Mucosa of rectum (tissue), 2 donors: Measurements from ENCODE around the gene AGBL1.

Experiments
- H3K27ac ChIP-seq, 2 donors: one replicate each; pipeline ENCODE4 v1.7.0; 2013; ENCODE audit warnings: inconsistent platforms in 2 of 2, low read depth in 2 of 2, low read length in 2 of 2
- H3K27me3 ChIP-seq, 2 donors: one replicate each; pipeline ENCODE4 v1.7.0; 2013; ENCODE audit warnings: low read length in 2 of 2; ENCODE audit not compliant: control insufficient read depth in 2 of 2, insufficient read depth in 2 of 2
- H3K36me3 ChIP-seq, 2 donors: one replicate each; pipeline ENCODE4 v1.7.0; 2013; ENCODE audit warnings: low read length in 2 of 2; ENCODE audit not compliant: control insufficient read depth in 2 of 2, insufficient read depth in 2 of 2
- H3K4me1 ChIP-seq, 2 donors: one replicate each; pipeline ENCODE4 v1.7.0; 2013; ENCODE audit warnings: low read length in 2 of 2, mild to moderate bottlenecking in 1 of 2; ENCODE audit not compliant: control insufficient read depth in 2 of 2, insufficient read depth in 2 of 2
- H3K4me3 ChIP-seq, 2 donors: one replicate each; pipeline ENCODE4 v1.7.0; 2013; ENCODE audit warnings: low read length in 2 of 2
- H3K9ac ChIP-seq, 2 donors: one replicate each; pipeline ENCODE4 v1.7.0; 2013; ENCODE audit warnings: low read length in 2 of 2, low read depth in 1 of 2, mild to moderate bottlenecking in 1 of 2
- H3K9me3 ChIP-seq, 2 donors: one replicate each; pipeline ENCODE4 v1.7.0; 2013; ENCODE audit warnings: low read length in 2 of 2; ENCODE audit not compliant: control insufficient read depth in 2 of 2
- donor health status: healthy.
- donor health status: Normal muscosa, but diverticular disease.

Gene AGBL1

GRCh38 chr15:86125775-86126174 is 46.1 kb downstream of the AGBL1 start:
- Histone ChIP-seq H3K27me3 (no peaks in the 10 kb centered on the region), H3K9me3 (no peaks in the 10 kb centered on the region), H3K9ac (no peak overlapping the region)

DNA sequence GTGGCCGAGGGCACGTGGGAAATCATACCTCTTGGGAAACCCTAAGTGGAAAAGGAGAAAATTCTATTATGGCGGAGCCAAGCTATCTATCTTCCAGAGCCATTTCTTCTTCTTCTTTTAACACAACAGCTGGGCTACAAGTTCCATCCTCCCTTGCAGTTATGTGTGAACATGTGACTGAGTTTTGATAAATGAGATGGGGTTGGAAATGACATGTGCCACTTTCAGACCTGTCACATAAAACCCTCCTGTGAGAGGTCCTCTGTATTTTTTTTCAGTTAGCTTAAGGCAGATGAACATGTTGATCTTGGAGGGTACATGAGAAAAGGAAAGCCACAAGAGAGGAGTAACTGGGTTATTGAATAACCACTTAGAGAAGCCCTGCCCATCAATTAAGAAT is 47.9 kb downstream of the AGBL1 start:
- H3K27ac ChIP-seq, result no peak overlapping the region
- H3K9me3 ChIP-seq, result no peaks in the 10 kb centered on the region
- H3K4me1 ChIP-seq, result no peaks in the 10 kb centered on the region
- no peak overlapping the region for H3K9ac ChIP-seq
- no peaks in the 10 kb centered on the region for H3K36me3 ChIP-seq
- H3K27me3 ChIP-seq, result no peaks in the 10 kb centered on the region
- no peak overlapping the region for H3K4me3 ChIP-seq

More at GRCh38 chr15:86125775-86126174, 46.1 kb downstream of the AGBL1 start:
- H3K4me1 ChIP-seq, result no peaks in the 10 kb centered on the region
- no peak overlapping the region for H3K27ac ChIP-seq
- no peak overlapping the region for H3K4me3 ChIP-seq
- no peaks in the 10 kb centered on the region for H3K36me3 ChIP-seq

GRCh38 chr15:86135041-86135440 is 55.4 kb downstream of the AGBL1 start:
- no peak overlapping the region for H3K9ac ChIP-seq
- H3K36me3 ChIP-seq, result no peaks in the 10 kb centered on the region
- H3K9me3 ChIP-seq, result no peaks in the 10 kb centered on the region

GRCh38 chr15:86136861-86137260 is 57.2 kb downstream of the AGBL1 start:
- Histone ChIP-seq H3K36me3 (no peaks in the 10 kb centered on the region), H3K9me3 (no peaks in the 10 kb centered on the region), H3K27me3 (no peaks in the 10 kb centered on the region), H3K27ac (no peak overlapping the region), H3K9ac (no peak overlapping the region), H3K4me1 (no peaks in the 10 kb centered on the region), H3K4me3 (no peak overlapping the region)

More at GRCh38 chr15:86135041-86135440, 55.4 kb downstream of the AGBL1 start:
- H3K27ac ChIP-seq, result no peak overlapping the region
- H3K4me3 ChIP-seq, result no peak overlapping the region
- no peaks in the 10 kb centered on the region for H3K27me3 ChIP-seq
- H3K4me1 ChIP-seq, result no peaks in the 10 kb centered on the region

DNA sequence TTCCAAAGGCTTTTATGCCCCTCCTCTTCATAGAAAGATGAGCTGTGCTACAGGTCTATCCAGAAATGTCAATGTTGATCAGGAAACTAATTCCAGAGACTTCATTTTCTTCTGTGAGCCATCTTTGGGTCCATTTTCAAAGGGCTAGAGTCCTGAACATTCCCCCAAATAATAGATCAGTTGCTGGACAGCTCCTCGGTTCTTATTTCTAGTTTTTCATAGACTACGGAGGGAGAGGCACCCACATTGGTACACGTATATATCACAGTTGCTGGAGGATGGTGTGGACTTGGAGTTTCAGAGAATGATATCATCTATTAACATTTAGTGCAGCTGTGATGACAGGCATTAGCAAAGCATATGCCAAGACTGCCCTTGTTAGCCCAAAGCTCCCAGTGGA is 59.1 kb downstream of the AGBL1 start:
- H3K4me1 ChIP-seq, result no peaks in the 10 kb centered on the region
- H3K36me3 ChIP-seq, result no peaks in the 10 kb centered on the region
- H3K27ac ChIP-seq, result no peak overlapping the region
- H3K27me3 ChIP-seq, result no peaks in the 10 kb centered on the region
- H3K9ac ChIP-seq, result no peak overlapping the region
- no peak overlapping the region for H3K4me3 ChIP-seq
- no peaks in the 10 kb centered on the region for H3K9me3 ChIP-seq

DNA sequence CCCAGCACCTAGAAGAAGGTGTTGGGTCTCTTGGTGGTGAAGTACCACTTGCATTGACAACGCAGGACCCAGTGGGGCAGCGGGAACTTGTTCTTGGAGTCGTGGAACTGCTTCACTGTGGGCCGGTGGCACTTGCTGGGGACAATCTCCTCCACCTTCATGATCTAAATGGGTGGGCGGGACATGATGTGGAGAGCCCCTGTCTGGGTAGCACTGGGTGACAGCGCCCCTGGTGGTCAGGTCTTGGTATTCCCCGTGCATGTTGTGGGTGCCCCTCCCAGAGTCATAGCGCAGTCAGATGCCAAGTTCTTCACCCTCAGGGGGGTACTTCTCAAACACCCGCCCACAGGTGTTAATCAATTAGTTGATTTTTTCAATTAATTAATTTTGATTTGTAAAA is 60.2 kb downstream of the AGBL1 start:
- H3K27ac ChIP-seq, result no peak overlapping the region
- no peaks in the 10 kb centered on the region for H3K9me3 ChIP-seq
- H3K4me1 ChIP-seq, result no peaks in the 10 kb centered on the region
- H3K9ac ChIP-seq, result no peak overlapping the region
- no peaks in the 10 kb centered on the region for H3K36me3 ChIP-seq
- H3K27me3 ChIP-seq, result no peaks in the 10 kb centered on the region
- H3K4me3 ChIP-seq, result no peak overlapping the region

GRCh38 chr15:86154705-86155104 is 75.0 kb downstream of the AGBL1 start:
- Histone ChIP-seq H3K27me3 (no peaks in the 10 kb centered on the region), H3K9ac (no peak overlapping the region), H3K27ac (no peak overlapping the region), H3K9me3 (no peaks in the 10 kb centered on the region), H3K4me3 (no peak overlapping the region), H3K36me3 (no peaks in the 10 kb centered on the region), H3K4me1 (no peaks in the 10 kb centered on the region)

DNA sequence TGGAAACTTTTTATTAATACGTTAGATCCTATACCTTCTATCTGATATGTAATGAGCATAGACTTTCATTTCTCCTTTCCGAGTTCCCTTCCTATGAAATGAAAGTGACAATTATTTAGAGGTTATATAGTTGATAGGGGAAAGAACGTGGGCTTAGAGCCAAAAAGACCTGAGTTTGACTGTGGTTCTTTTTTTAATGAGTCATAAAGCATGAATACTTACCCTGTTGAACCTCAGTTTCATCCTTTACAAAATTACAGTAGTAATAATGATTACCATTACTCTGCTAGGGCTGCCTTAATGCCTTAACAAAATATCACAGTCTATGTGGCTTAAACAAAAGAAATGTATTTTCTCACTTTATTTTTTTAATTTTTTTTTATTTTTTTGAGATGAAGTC is 75.9 kb downstream of the AGBL1 start:
- no peak overlapping the region for H3K9ac ChIP-seq
- no peak overlapping the region for H3K27ac ChIP-seq
- H3K4me1 ChIP-seq, result no peaks in the 10 kb centered on the region
- H3K27me3 ChIP-seq, result no peaks in the 10 kb centered on the region
- no peaks in the 10 kb centered on the region for H3K36me3 ChIP-seq
- no peaks in the 10 kb centered on the region for H3K9me3 ChIP-seq
- H3K4me3 ChIP-seq, result no peak overlapping the region

DNA sequence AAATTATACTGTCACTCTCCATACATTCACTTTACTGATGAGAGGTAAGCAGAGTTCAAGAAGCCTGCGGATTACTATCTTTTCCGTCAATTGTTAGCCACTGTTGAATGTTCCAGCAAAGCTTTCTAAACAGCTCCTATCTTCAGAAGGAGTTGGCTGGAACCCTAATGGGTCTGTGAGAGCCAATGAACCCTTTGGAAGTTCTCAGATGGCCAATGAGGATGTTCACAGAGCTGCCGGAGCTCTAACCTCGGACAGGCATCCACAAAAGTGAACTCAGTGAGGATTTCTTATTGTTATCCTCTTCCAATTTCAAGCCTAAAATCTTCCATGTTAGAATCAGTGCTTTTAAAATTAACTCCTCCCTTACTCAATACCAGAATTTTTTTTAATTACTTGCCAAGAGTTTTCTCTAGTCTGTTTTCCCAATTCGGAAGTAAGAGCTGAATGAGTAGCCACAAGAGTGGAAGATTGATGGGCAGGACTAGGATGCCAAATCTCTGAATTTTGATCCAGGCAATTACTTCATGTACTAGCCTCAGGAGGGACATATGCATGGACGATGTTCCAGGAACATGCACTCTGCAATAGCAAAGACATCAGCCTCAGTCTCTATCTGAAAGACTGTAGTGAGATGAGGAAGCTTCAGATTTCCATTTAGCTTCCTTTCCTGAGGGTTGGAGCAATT is 78.1 kb downstream of the AGBL1 start:
- H3K27me3 ChIP-seq, result no peaks in the 10 kb centered on the region
- no peaks in the 10 kb centered on the region for H3K4me1 ChIP-seq
- H3K36me3 ChIP-seq, result no peaks in the 10 kb centered on the region
- no peaks in the 10 kb centered on the region for H3K9me3 ChIP-seq
- no peak overlapping the region for H3K27ac ChIP-seq
- no peak overlapping the region for H3K9ac ChIP-seq
- no peak overlapping the region for H3K4me3 ChIP-seq

- no peaks in the 10 kb centered on the region for H3K27me3 ChIP-seq
- no peaks in the 10 kb centered on the region for H3K36me3 ChIP-seq
- no peaks in the 10 kb centered on the region for H3K9me3 ChIP-seq
- H3K4me3 ChIP-seq, result no peak overlapping the region
- no peak overlapping the region for H3K27ac ChIP-seq
- H3K9ac ChIP-seq, result no peak overlapping the region
- H3K4me1 ChIP-seq, result no peaks in the 10 kb centered on the region
Measured at GRCh38 chr15:86159468-86159867, 79.8 kb downstream of the AGBL1 start.

- Histone ChIP-seq H3K4me1 (no peaks in the 10 kb centered on the region), H3K36me3 (no peaks in the 10 kb centered on the region), H3K27ac (no peak overlapping the region), H3K9me3 (no peaks in the 10 kb centered on the region), H3K4me3 (no peak overlapping the region), H3K27me3 (no peaks in the 10 kb centered on the region), H3K9ac (no peak overlapping the region)
Measured at GRCh38 chr15:86161250-86161649, 81.6 kb downstream of the AGBL1 start.
